ENCODE measurements around the gene SCARB1.
"Not testable (repeated sequence)": the region's sequence is repeated elsewhere in the genome, so short reads cannot be mapped to it uniquely, and the experiment has no call there.

The SCARB1 gene

GRCh38 chr12:124863416-124864325 is at the start of gene SCARB1:
SCARB1 (minus strand) TSS chr12:124863864; CDS start chr12:124863720, 144 bp downstream.
- DNase-seq: peak; percentile 12 to 88 (median 66)

- not testable (repeated sequence) for DNase-seq
These were observed 49.0 kb upstream of the SCARB1 start for GRCh38 chr12:124912529-124913287.

GRCh38 chr12:124911521-124911920 is 47.9 kb upstream of the SCARB1 start:
- not testable (repeated sequence) for DNase-seq

GRCh38 chr12:124910561-124911478 is 47.2 kb upstream of the SCARB1 start:
- DNase-seq: no peak

- DNase-seq: no peak
These were observed 46.3 kb upstream of the SCARB1 start for GRCh38 chr12:124909831-124910560.

- no peak for DNase-seq
These were observed 43.1 kb upstream of the SCARB1 start for GRCh38 chr12:124906606-124907261.

GRCh38 chr12:124904306-124905098 is 40.8 kb upstream of the SCARB1 start:
- DNase-seq: peak in 12 of 14 donors; percentile 15 to 91 (median 68)

- DNase-seq: no peak
These were observed 39.3 kb upstream of the SCARB1 start for GRCh38 chr12:124902916-124903315.

- DNase-seq: no peak
These were observed 37.3 kb upstream of the SCARB1 start for GRCh38 chr12:124901003-124901402.

- DNase-seq: not testable (repeated sequence)
These were observed 36.7 kb upstream of the SCARB1 start for GRCh38 chr12:124900345-124900795.

- no peak for DNase-seq
These were observed 35.2 kb upstream of the SCARB1 start for GRCh38 chr12:124898923-124899294.

GRCh38 chr12:124898200-124898922 is 34.7 kb upstream of the SCARB1 start:
- DNase-seq: peak in 10 of 14 donors; percentile 13 to 81 (median 36)

GRCh38 chr12:124896461-124896860 is 32.8 kb upstream of the SCARB1 start:
- no peak for DNase-seq

- no peak for DNase-seq
These were observed 30.3 kb upstream of the SCARB1 start for GRCh38 chr12:124893792-124894516.

- peak in 2 of 14 donors; percentile 10 to 16 for DNase-seq
These were observed 24.6 kb upstream of the SCARB1 start for GRCh38 chr12:124888260-124888659.

GRCh38 chr12:124887766-124888165 is 24.1 kb upstream of the SCARB1 start:
- not testable (repeated sequence) for DNase-seq

- no peak for DNase-seq
These were observed 21.1 kb upstream of the SCARB1 start for GRCh38 chr12:124884587-124885438.

All from C1 segment of cervical spinal cord (tissue), 14 donors.